GM19023 (cell line): ENCODE data around the gene DMD.
A peak's percentile ranks its signal among the peaks of the same experiment; 100 is the strongest.

Source experiments
- ATAC-seq: cut with Tn5 transposase; IDR thresholded peaks from one replicate; pipeline ENCODE4 v1.9.1; 2021; ENCODE audit warnings: mild to moderate bottlenecking, moderate library complexity; ENCODE audit not compliant: unreplicated experiment

DMD gene

DNA sequence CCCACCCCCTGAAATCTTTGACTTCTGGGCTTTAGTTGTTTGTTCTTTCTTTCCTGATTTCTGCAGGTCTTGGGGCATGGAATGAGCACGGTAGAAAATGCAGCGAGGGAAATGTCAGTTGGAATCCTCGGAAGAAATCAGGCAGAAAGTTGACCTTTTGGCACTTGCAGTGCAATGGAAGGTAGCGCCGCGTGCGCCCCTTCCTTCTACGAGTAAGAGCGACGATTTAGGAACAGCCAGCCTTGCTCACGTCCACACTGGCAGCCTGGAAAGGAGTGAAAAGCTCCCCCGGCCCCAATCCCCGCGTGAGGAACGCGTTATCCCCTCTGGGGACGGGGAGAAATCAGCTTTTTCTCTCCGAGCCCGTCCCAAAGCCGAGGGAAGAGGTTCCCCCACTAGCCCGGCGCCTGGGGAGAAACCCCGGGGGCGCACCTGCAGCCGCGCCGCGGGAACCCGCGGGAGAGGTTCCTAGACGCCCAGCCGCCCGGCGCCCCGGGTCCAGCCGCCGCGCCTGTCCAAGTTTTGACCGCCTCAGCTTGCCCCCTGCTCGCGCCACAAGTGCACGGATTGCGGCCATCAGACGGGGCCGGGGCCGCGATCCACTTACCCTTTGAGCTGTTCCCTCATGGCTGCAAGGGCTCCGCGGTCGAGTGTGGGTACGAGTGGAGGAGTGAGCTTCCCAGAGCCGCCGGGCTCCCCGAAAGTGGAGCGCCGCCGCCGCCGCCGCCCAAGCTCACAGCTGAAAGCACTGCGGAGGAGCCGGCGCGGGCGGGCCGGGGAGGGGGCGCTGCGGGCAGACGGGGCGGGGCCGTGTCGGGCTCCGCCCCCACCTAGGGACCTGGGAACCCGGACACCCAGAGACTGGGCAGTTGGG is 1944.9 kb downstream of the DMD start:
- peak; percentile 94 for ATAC-seq

DNA sequence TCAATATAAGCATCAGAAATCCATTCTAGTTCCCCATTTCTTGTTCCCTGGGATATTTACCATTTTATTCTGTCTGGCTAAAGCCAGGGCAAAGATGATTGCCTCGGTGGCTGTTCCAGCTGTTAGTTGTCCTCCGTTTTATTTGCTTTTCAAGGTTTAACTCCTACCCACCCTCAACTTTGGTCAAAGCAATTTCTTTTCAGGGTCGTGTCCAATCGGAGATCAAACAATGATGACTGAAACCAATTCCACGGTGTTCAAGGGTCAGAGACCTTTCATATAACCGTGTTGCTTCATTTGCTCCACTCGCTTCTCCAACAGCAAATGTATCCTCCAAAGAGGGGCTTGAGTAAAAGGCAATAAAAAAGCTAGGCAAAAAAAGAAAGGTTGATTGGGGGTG is 1946.0 kb downstream of the DMD start:
- no peak for ATAC-seq

DNA sequence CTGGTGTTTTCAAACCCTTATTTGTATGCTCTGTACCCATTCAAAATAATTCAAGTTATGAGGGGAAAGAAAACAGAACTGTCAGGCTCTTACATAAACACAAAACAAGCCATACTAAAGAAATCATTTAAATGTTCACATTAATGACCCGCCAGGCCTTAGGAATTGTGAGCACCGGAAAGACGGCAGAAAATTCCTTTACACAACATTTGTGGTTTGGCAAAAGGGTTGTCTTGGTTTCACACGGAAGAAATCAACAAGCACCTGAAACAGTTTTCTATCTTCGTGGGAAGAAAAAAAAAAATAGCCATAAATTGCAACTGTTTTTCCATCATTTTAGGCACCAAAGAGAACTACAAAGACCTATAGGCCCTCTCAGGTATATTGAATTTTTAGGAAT is 1951.0 kb downstream of the DMD start:
- no peak for ATAC-seq

DNA sequence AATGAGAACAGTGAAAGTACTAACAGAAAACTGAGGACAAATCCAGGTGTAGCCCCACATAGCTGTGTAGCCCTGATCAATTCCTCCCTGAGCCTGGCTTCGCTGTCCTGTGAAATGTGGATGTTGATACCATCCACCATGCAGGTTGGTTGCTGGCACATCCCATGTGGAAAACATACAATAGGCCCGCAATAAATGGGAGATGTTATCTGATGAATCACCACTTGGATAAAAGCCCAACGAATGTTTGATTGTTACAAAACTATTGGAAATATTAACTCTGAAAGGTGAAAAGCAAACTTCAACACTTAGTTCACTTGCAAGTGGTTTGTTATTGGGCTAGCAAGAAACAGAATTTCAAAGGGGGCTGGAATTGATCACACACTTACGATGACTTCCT is 1953.2 kb downstream of the DMD start:
- ATAC-seq = no peak

DNA sequence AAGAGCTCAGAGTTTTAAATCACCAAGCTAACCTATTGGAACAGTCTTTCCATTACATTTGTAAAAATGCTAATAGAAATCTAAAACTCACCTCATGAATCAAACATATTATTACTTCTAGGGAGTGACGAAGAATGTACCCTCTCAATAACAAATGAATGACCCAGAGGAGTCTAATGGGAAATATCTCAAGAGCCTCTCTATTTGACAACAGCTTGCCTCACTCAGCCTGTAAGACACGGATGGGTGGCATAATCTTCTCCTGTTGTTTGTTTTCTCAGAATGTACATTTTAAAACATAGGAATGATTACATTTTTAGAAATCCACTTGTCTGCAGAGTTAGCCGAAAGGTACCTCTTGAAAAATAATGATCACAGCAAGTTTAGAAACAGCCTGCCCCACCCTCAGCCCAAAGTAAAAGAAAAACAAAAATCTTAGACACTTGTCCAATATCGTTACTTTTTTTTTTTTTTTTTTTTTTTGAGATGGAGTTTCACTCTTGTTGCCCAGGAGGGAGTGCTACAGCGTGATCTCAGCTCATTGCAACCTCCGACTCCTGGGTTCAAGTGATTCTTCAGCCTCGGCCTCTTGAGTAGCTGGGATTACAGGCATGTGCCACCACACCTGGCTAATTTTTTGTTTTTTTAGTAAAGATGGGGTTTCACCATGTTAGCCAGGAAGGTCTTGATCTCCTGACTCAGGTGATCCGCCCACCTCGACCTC is 1955.9 kb downstream of the DMD start:
- ATAC-seq = no peak

DNA sequence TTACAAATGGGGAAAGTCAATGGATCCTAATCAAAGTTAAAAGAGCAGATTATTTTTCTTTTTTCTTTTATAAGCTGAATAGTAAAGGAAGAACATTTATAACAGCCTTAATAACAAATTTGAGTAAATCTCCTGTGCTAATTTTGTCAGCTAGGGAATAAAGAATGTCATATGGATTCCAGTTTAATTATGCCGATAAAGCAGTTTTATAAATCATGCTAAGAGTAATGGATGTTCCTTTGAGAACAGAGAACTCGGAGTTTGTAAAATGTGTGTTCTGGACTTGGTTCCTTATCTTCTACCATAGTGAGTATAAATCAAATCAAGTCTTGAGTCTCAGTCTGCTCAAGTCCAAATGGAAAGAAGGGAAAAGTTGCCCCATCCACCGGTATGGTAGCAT is 1959.2 kb downstream of the DMD start:
- no peak for ATAC-seq

DNA sequence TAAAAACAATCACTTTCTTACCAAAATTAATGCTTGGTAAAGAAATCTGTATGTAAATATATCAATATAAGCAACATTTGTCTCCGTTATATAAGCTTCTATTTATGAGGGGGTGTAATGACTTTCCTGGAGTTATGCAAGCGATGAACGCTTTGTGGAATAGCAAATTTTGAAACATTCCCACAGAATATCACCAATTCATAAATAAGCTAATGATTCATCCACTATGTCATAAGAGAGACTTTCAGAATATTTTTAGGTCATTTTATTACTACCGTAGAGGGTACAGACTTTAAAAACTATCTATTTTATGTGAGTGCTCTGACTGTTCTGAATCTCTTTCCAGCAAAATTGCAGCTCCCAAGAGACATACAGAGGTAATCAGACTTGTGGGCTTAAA is 1960.0 kb downstream of the DMD start:
- ATAC-seq = no peak

DNA sequence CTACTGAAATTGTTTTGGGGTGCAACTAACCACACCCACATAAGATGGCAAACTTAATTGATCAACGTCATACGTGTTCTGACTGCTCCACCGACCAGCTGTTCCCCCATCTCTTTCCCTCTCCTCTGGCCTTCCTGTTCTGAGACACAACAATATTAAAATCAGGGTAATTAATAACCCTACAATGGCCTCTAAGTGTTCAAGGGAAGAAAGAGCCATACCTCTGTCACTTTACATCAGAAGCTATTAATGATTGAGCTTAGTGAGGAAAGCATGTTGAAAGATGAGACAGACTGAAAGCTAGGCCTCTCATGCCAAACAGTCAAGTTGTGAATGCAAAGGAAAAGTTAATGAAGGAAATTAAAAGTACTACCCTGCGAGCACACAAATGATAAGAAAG is 1965.6 kb downstream of the DMD start:
- ATAC-seq = no peak

DNA sequence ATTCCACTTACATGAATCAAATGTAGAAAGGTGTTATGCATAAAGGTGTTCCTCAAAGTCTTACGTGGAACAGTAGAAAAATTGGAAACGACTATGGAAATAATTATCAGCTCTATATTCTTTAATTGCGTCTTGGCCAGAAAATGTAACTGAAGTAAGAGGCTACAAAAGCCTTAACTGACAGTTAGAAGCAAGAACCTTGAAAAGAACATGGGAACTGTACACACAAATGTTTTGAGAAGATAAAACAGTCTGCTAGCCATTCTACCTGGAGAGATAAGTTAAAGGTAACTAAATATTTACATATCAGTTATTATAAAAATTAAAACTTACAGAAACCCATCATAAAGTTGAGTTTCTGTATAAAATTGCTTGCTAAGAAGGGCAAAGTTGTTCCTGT is 1967.5 kb downstream of the DMD start:
- ATAC-seq = no peak

DNA sequence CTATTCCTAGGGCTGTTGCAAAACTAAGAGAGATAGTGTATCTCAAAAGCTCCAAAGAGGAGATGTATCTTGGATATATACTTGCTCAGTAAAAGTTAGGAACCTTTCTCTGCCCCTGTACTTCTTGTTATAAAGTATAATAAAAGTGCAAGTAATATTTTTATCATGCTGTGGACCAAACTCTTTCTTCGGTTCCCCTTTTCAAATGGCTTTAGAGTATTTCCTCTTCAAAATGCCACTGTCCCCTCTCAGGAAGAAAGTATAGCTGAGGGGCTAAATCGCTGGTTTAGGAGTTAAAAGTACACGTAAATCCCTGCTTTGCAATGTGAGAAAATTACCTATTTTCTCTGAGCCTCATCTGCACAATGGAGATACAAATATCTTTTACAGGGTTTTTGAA is 1970.4 kb downstream of the DMD start:
- no peak for ATAC-seq

DNA sequence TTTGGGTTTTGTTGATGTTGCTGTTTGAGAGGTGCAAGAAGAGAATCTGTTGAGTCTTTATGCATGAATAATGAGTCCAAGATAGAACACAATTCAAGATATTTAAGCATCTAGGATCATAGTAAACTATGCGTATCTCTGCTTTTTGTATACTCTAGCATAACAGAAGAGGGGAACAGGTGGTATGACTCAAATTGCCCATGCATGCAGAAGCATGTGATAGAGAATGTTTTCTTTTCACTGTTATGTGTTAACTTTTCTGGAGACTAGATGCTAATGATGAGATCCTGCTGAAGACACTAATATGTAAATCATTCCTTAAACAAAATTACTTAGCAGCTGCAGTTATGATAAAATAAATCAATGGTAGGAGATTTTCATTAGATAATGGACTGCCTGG is 1974.2 kb downstream of the DMD start:
- peak; percentile 57 for ATAC-seq

DNA sequence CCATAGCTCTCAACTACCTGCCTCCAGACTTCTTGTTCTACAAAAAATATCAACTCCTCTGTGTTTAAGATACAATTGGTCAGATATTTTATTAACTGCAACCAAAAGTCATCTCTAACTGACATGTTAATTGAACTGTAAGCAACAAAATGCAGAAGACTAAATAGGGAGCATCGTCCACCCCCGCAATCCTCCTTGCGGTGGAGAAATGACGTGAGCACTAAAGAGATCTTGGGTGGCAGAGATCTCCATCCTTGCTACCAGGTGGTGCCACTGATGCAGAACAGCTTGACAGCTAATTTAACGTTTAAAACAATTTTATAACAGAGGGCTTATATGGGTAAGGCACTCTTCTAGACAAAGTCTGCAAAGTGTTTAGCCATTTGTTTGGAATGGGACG is 1975.1 kb downstream of the DMD start:
- ATAC-seq = no peak

DNA sequence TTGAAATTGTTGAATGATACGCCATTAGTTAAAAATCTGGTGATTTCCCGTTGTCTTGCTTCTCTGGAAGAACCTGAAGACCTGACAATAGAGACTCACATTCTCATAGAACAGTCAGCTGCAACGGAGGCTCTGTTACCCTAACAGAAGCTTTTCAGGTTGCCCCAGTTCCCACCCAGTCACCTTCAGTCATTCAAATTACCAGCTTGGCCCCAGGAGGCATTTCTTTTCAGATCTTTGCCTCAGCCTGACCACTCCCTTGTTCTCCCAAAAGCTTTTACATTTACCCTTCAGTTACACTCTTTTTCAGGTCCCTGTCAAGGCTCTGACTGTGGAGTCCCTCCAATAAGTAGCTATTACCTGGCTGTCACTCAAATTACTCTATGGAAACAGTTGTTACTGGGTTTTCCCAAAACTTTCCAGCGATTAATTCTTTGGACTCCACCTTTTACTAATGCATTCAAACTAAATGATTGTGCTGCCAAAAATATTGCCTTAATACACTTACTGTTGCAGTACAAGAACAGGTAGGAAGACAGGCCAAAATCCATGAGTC is 1977.3 kb downstream of the DMD start:
- ATAC-seq = no peak

DNA sequence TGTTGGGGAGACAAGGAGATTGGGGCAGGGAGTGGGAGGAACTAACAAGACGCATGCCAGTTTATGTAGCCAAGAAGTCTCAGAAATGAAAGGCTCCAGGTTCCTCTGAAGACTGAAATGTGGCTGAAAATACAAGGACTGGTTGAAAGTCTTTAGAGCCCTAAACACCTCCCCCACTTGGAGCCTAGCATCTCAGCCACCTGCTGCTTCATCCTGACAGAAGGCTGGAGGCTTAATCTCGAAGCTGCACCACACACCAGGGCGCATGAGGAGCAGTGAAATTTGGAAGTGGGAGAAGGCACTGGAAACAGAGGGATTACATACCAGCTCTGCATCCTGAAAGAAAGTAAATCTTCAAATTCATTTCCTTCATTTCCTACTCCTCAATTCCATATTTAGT is 1978.8 kb downstream of the DMD start:
- ATAC-seq = no peak

DNA sequence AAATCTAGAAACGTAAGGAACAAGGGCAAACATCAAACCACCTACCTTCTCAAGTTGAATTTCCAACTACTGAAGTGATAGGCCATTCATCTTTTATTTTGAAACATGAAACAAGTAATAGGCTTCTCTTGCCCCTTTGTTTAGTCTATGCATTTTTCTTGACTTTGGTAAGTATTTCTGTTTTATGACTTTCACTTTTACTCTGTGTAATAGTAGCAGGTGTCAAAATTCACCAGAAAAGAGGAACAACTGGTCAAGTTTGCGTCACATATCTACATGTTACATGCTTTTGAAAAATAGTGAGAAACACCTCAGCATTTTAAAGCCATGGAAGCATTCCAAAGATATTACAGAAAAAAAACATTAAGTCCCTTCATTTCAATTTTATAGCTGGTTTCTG is 1982.4 kb downstream of the DMD start:
- ATAC-seq = peak; percentile 85

DNA sequence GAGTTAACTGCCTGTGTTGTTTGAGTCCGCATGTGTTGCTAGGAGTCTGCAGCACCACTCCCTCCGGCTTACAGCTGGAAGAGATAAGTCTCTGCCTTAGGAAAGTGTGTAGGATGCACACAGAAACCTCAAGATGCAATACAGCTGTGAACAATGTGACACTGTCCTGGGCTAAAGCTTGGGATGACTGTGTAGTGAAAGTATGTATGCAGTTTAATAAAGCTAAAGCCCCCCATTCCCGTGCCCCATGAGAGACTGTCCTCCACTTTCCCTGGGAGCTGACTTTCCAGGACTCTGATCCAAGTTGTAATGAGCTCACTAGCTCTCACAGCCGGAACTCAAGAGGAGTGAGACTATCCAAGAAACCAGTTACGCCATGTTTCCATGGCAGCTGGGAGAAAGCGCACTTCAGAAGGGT is 1982.9 kb downstream of the DMD start:
- ATAC-seq = peak; percentile 9

DNA sequence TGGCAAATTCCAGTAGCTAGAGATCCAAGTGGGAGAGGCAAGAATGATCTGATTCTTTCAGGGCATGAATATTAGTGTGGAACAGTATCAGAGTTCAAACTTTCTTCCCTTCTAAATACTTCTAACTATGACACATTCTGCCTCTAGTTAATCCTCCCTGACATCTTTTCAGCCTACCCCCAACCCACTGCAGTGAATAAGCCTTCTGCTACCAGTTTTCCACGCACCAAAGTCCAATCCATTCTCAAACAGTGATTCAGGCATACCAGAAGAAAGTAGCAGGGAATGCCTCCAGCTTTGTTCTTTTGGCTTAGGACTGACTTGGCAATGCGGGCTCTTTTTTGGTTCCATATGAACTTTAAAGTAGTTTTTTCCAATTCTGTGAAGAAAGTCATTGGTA is 1984.1 kb downstream of the DMD start:
- no peak for ATAC-seq

DNA sequence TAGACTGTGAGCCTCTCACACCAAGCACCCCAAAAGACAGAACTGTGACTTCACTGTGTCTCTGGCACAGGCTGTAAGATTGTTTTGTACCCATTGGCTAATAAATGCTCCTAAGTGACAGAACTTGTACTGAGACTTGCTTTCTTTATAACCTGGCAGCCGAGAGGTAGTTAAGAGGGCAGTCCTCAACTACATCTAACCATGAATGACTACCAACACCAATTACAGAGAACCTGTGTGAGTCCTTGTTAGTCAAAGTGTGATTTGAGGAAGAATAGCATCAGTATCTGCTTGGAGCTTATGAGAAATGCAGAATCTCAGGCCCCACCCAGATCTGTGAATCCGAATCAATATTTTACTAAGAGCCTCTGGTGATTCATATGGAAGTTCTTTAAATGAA is 1985.5 kb downstream of the DMD start:
- no peak for ATAC-seq

DNA sequence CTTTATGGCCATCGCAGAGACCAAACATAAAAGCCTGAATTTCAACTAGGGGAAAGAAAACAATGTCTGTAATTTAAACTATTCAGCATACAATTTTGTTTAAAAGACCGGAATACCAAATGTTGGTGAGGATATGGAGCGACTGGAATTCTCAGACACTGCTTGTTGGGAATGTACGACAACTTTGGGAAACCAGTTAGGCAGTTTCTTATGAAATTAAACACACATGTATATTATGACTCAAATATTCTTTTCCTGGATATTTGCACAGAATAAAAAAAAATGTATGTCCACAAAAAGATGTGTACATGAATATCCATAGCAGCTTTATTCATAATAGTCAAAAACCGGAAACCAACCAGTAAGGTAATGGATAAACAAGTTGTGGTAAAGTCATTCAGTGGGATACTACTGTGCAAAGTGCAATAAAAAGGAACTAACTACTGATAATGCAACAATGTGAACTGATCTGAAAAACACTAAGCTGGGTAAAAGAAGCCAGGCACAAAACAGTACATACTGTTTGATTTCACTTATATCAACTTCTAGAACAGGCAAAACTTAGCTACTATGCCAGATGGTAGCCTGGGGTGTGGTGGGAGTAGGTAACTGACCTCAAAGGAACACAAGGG is 1986.9 kb downstream of the DMD start:
- ATAC-seq = no peak

DNA sequence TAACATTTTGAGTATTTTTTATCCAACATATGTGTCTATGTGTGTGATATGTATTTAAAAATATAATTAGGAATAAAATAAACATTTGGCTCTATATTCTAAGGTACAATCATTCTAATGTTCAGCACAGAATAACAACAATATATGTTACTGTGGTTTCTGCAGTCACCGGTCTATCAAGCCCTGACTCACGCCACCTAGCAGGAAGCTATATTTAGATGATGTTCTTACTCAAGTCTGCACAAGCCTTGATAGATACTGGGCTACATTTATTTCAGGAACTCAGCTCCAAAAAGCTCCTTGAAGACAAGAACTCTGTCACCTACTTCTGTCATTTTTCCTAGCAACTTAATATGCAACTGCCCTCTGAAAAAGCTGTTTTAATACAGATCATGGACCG is 1987.5 kb downstream of the DMD start:
- ATAC-seq = no peak

DNA sequence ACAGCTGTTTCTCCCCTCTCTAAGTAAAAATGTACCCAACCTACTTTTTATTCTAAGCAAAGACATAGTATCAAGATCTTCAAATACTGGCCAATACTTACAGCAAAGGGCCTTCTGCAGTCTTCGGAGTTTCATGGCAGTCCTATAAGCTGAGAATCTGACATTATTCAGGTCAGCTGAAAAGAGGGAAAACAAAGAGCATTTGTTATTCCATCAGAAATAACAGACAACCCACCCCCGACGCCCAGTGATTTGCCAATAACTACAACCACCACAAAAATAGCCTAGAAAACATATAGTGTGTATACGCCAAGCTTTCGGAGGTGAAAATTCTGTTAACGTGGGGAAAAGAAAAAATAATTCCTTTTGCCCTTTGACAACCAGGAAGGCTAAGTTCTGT is 1988.4 kb downstream of the DMD start:
- no peak for ATAC-seq

DNA sequence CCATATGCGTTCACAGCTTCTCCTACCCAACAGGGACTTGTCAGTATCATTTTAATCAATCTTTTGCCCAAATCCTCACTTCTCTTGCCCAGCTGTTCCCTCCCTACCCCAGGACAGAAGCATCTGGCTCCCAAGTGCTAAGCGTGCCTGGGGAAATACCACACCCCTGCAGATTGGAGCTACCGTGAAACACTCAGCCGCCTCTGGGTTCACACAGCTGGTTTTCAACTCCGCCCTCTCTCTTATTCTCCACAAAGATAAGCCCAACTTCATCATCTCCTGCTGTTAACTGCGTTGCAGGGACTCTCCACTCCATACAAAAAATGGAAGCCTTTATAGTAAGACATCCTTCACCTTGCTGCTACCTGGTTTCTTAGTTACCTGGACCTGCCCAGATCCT is 1992.2 kb downstream of the DMD start:
- no peak for ATAC-seq
